ENCODE results near the gene TGM2.

The TGM2 gene

GRCh38 chr20:38158701-38159351, 6.2 kb downstream of the TGM2 start:
- DNase-seq = peak; percentile 26

GRCh38 chr20:38157635-38158495, 7.2 kb downstream of the TGM2 start:
- DNase-seq = no peak

GRCh38 chr20:38156888-38157634, 8.0 kb downstream of the TGM2 start:
- no peak for DNase-seq

GRCh38 chr20:38156280-38156679, 8.8 kb downstream of the TGM2 start:
- DNase-seq = no peak

- no peak for DNase-seq
Observed at GRCh38 chr20:38155811-38156210, 9.3 kb downstream of the TGM2 start.

GRCh38 chr20:38153401-38153800, 11.7 kb downstream of the TGM2 start:
- DNase-seq = no peak

GRCh38 chr20:38152621-38153221, 12.3 kb downstream of the TGM2 start:
- no peak for DNase-seq

GRCh38 chr20:38152175-38152620, 12.9 kb downstream of the TGM2 start:
- no peak for DNase-seq

- no peak for DNase-seq
Observed at GRCh38 chr20:38151455-38151854, 13.6 kb downstream of the TGM2 start.

- no peak for DNase-seq
Observed at GRCh38 chr20:38150335-38151170, 14.5 kb downstream of the TGM2 start.

- no peak for DNase-seq
Observed at GRCh38 chr20:38148328-38149102, 16.6 kb downstream of the TGM2 start.

GRCh38 chr20:38147751-38148150, 17.3 kb downstream of the TGM2 start:
- DNase-seq = no peak

GRCh38 chr20:38147163-38147562, 17.9 kb downstream of the TGM2 start:
- no peak for DNase-seq

- no peak for DNase-seq
Observed at GRCh38 chr20:38146628-38147027, 18.4 kb downstream of the TGM2 start.

- no peak for DNase-seq
Observed at GRCh38 chr20:38146156-38146555, 18.9 kb downstream of the TGM2 start.

GRCh38 chr20:38145729-38146075, 19.4 kb downstream of the TGM2 start:
- DNase-seq = no peak

GRCh38 chr20:38144974-38145728, 19.9 kb downstream of the TGM2 start:
- no peak for DNase-seq

- no peak for DNase-seq
Observed at GRCh38 chr20:38144598-38144973, 20.5 kb downstream of the TGM2 start.

- peak; percentile 79 for DNase-seq
Observed at GRCh38 chr20:38143646-38144554, 21.2 kb downstream of the TGM2 start.

GRCh38 chr20:38143238-38143645, 21.8 kb downstream of the TGM2 start:
- peak; percentile 31 for DNase-seq

Measured in NCI-H82 (cell line).